M059J (cell line): Measurements from ENCODE around the gene MTRF1L. TPM values are rescaled to one million over a fixed set of nuclear protein-coding genes. Genes with fewer than 3 reads are reported as not detected.
"Not testable (repeated sequence)": the region's sequence is repeated elsewhere in the genome, so short reads cannot be mapped to it uniquely, and the experiment has no call there.

Experiments used
- DNase-seq: peaks from one replicate; pipeline ENCODE4 v3.0.0-alpha.2; 2012; ENCODE audit warnings: low read depth
- total RNA-seq: library from RNA; depleted of rRNA; stranded (reverse); fragments of >200 nt; shearing (Covaris generic); gene quantifications from 2 replicates; pipeline ENCODE4 v1.2.3, GENCODE V29; 2014; rRNA removed

The MTRF1L gene
- total RNA-seq, 1 experiment from 2014 or later: 27.3 TPM

- DNase-seq: no peak
Observed at GRCh38 chr6:152969688-152970418, 32.7 kb downstream of the MTRF1L start.

DNA sequence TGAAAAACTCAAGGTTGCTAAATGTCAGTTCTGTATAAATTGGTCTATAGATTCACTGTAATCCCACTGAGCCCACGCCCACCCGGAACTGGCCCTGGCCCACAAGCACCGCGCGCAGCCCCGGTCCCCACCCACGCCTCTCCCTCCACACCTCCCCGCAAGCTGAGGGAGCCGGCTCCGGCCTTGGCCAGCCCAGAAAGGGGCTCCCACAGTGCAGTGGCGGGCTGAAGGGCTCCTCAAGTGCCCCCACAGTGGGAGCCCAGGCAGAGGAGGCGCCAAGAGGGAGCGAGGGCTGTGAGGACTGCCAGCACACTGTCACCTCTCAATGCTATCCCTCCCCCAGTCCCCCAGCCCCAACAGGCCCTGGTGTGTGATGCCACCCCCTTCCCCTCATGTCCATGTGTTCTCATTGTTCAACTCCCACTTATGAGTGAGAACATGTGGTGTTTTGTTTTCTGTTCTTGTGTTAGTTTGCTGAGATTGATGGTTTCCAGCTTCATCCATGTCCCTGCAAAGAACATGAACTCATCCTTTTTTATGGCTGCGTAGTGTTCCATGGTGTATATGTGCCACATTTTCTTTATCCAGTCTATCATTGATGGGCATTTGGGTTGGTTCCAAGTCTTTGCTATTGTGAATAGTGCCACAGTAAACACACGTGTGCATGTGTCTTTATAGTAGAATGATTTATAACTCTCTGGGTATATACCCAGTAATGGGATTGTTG is 36.2 kb downstream of the MTRF1L start:
- not testable (repeated sequence) for DNase-seq

- DNase-seq: no peak
Observed at GRCh38 chr6:152959333-152959732, 43.2 kb downstream of the MTRF1L start.

DNA sequence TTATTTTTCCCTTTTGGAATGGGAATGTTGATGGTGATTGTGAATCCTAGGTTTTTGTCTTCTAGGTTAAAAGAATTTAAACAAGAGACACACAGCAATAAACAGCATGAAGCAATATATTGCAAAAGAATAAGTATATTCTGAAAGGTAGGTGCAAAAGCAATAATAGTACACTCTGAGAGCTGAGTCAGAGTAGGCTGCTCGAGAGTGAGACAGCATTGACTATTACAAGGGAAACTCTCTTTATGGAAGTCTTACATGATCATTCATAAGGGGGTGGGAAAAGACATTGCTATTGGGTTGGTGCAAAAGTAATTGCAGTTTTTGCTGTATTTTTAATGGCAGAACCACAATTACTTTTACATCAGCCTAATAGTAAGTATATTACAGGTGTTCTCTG is 44.7 kb downstream of the MTRF1L start:
- DNase-seq: no peak

DNA sequence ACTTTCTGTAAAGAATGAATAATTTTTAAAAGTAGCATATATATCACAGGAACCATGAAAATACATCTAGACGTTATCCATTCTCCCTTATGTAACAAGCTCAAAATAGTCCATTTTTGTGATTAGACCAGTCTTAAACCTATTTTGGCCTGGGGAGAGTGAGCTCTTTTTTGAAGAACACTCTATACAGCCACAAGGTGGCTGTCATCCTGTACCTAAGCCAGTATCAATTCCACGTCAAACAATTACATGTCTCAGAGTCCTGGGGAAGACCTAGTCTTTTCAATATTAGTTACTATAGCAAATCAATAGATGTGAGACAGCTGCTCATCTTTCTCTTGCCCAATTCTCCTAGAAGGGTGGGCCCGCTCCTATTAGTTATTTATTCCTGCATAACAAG is 48.1 kb downstream of the MTRF1L start:
- no peak for DNase-seq

DNA sequence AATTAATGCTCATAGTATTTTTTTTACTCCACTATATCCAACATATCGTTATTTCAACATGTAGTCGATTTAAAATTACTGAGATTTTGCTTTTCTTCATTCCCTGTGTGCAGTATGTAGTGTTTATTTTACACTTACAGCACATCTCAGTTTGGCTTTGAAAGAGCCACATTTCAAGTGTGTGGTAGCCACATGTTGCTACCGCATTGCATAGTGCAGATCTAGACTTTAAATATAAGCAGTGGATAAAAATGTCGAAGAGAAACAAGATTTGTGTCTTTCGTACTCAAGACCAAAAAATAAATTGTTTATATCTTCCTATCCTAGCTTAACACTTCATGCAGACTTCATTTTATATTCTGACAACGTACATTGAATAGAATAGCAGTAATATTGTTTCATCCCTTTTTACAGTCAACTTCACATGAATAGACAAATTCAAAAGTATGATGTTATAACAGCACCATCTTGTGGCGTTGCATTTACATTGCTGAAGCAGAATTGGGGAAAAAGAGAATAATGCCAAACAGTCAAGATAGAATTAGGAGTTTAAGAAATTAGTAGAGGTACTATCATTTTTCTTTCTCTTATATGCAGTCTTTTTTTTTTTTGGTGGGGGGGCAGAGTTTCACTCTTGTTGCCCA is 49.5 kb downstream of the MTRF1L start:
- peak; percentile 58 for DNase-seq

- peak; percentile 88 for DNase-seq
Observed at GRCh38 chr6:152952045-152952444, 50.5 kb downstream of the MTRF1L start.

GRCh38 chr6:152950240-152950639 is 52.3 kb downstream of the MTRF1L start:
- DNase-seq: no peak

DNA sequence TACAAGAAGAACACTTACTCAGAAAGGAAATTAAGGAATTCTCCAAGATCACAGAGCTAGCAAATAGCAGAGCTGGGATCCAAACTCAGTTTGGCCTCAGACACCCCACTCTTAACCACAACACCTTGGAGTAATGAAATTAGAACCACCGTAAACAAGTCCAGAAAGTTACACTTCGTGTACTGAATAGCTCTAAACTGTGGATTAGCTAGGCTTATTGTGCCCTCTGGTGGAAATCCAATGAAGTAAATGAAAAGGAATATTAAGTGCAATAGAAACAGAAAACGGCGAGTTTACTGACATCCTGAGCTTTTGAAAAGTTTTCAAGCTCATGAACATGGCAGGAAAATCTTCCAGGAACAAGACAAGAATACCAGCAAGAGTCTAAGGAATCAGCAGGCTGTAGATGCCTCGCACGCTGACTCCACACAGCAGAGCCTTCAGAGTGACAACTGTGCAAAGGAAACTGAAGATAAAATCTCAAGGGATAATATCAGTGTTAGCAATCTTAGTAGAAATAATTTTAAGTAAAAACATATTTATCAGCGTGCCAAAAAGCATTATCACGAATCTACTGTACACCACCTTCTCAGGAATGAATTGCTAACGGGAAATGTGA is 54.2 kb downstream of the MTRF1L start:
- DNase-seq: peak; percentile 68

- DNase-seq: no peak
Observed at GRCh38 chr6:152946995-152947394, 55.5 kb downstream of the MTRF1L start.

DNA sequence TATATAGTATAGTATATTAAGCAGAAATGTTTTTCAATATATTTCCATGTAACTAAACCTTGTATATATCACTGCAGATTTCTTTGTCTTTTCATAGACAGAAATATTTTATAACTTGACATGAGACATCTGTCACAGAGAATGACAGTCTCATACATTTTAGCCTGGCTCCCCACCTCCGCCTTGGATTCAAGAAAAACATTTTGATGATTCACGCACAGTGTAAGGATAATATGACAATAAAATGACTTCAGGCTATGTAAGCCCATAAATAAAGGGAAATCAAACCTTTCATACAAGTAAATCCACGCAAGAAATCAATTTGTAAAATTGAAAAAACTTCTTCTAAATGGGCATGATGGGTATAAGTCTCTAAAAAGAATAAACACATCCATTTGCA is 56.0 kb downstream of the MTRF1L start:
- DNase-seq: no peak

GRCh38 chr6:152943260-152943897 is 59.1 kb downstream of the MTRF1L start:
- DNase-seq: no peak

- DNase-seq: no peak
Observed at GRCh38 chr6:152942319-152942869, 60.1 kb downstream of the MTRF1L start.

DNA sequence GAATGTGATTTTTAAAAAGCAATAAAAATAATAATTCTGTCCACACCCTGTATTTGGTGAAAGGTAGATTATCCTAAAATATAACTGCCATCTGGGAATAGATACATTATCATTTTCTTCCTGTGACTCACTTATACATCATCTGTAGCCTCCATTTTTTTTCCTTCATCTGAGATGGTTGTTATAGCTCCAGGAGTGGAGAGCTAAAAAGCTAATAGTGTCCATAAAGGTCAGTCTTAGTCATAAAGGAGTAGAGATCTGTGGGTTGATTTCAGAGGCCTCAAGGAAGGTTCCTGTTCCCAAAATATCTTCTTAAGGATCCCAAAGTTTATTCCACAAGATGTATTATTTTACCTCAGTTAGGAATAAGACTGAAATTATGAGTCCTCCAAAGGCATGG is 60.8 kb downstream of the MTRF1L start:
- no peak for DNase-seq

Other genes with a start within 250 kb of the MTRF1L start
- 75.3 and 103 TPM in 2 replicates for gene FBXO5, start 19.7 kb downstream of the MTRF1L start, total RNA-seq
- 1.2 and 1.3 TPM in 2 replicates for gene RGS17, start 128.6 kb upstream of the MTRF1L start, total RNA-seq